Stomach (tissue), 4 donors: ENCODE data around the gene DAPK2.

Source experiments
- CTCF ChIP-seq, 7 experiments: fragments of 450-650 bp in 4 of 7; fragments of 200-600 bp in 3 of 7; sonication (generic) in 3 of 7; IDR thresholded peaks; one replicate each; pipeline ENCODE4 v1.5.1; 2016 to 2019; ENCODE audit warnings: antibody characterized with exemption in 7 of 7, control low read depth in 2 of 7, mild to moderate bottlenecking in 1 of 7
- EP300 ChIP-seq: sonication (generic); formaldehyde crosslinking; IDR thresholded peaks from one replicate; pipeline ENCODE4 v1.6.1; 2017; ENCODE audit warnings: antibody characterized with exemption
- POLR2A ChIP-seq, 4 donors: fragments of 450-650 bp; IDR thresholded peaks; one replicate each; pipeline ENCODE4 v1.6.1; 2016; ENCODE audit warnings: antibody characterized with exemption in 4 of 4, control low read depth in 2 of 4, mild to moderate bottlenecking in 1 of 4, moderate library complexity in 1 of 4

DNA sequence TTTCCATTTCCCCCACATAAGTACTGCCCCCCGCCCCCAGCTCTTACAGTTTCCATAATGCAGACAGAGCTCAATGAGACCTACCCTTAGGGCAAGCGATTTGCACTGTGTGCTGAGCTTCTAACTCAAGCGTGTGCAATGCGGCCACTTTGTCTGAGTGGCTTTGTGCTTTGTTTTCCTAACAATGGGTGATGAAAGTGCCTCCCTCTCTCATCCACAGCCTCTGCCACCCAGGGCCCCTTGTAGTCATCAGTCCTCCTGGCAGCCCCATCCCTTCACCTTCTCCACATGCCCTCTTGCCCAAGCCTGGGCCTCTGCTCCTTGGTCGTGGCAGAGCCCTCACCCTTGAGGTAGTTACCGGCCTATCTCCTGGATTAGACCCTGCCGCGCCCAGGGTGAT is 17.2 kb downstream of the DAPK2 start:
- TF ChIP-seq CTCF (IDR thresholded peaks at IDR 0.05): no peak
- no peak for TF ChIP-seq POLR2A (IDR thresholded peaks at IDR 0.05)
- no peak for TF ChIP-seq EP300
